Measurements from ENCODE around the gene LIPC. TPM values are rescaled to one million over a fixed set of nuclear protein-coding genes. Genes with fewer than 3 reads are reported as not detected.

The LIPC gene
- total RNA-seq, 1 experiment from 2014 or later, result not detected

DNA sequence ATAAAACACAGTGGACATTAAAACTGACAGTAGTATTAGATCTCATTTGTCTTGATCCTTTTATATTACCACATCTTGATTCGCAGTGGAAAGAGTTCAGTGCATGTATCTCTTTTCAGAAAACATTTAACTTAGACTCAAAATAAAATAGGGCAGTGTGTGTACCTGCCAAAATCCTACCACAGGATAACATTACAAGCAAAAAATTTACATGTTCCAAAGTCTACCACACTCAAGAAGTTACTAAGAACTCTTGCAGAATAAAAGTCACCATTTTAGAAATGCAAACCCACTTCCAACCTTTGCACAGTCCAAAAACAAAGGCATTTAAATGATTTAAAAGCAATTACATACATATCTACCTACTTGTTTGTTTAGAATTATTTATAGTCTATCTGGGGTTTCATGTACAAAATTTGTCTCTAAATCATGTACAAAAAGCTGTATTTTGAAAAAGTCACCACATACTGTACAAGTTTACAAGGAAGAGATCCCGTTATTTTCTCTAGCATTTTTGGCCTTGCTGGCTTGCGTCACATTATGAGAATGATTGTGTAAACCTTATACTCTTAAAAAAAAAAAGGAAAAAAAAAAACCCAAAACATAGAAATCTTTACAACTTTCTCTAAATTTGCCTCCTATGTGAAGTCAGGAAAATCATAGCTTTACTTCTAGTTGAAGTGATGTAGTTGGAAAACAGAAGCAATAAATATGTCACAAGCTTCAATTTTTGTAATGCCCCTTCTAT, 163.9 kb downstream of the LIPC start (continued):
- TF ChIP-seq, protein P1, sequence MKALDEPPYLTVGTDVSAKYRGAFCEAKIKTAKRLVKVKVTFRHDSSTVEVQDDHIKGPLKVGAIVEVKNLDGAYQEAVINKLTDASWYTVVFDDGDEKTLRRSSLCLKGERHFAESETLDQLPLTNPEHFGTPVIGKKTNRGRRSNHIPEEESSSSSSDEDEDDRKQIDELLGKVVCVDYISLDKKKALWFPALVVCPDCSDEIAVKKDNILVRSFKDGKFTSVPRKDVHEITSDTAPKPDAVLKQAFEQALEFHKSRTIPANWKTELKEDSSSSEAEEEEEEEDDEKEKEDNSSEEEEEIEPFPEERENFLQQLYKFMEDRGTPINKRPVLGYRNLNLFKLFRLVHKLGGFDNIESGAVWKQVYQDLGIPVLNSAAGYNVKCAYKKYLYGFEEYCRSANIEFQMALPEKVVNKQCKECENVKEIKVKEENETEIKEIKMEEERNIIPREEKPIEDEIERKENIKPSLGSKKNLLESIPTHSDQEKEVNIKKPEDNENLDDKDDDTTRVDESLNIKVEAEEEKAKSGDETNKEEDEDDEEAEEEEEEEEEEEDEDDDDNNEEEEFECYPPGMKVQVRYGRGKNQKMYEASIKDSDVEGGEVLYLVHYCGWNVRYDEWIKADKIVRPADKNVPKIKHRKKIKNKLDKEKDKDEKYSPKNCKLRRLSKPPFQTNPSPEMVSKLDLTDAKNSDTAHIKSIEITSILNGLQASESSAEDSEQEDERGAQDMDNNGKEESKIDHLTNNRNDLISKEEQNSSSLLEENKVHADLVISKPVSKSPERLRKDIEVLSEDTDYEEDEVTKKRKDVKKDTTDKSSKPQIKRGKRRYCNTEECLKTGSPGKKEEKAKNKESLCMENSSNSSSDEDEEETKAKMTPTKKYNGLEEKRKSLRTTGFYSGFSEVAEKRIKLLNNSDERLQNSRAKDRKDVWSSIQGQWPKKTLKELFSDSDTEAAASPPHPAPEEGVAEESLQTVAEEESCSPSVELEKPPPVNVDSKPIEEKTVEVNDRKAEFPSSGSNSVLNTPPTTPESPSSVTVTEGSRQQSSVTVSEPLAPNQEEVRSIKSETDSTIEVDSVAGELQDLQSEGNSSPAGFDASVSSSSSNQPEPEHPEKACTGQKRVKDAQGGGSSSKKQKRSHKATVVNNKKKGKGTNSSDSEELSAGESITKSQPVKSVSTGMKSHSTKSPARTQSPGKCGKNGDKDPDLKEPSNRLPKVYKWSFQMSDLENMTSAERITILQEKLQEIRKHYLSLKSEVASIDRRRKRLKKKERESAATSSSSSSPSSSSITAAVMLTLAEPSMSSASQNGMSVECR (CRISPR knock-in tag; IDR thresholded peaks at IDR 0.05; ENCODE audit: borderline replicate concordance), result no peak
- no peak for TF ChIP-seq RELA (CRISPR knock-in tag; IDR thresholded peaks at IDR 0.05; ENCODE audit: borderline replicate concordance)
- TF ChIP-seq, protein P2, sequence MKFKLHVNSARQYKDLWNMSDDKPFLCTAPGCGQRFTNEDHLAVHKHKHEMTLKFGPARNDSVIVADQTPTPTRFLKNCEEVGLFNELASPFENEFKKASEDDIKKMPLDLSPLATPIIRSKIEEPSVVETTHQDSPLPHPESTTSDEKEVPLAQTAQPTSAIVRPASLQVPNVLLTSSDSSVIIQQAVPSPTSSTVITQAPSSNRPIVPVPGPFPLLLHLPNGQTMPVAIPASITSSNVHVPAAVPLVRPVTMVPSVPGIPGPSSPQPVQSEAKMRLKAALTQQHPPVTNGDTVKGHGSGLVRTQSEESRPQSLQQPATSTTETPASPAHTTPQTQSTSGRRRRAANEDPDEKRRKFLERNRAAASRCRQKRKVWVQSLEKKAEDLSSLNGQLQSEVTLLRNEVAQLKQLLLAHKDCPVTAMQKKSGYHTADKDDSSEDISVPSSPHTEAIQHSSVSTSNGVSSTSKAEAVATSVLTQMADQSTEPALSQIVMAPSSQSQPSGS (CRISPR knock-in tag; IDR thresholded peaks at IDR 0.05; ENCODE audit: borderline replicate concordance, low read depth), result no peak
- TF ChIP-seq, protein P3, sequence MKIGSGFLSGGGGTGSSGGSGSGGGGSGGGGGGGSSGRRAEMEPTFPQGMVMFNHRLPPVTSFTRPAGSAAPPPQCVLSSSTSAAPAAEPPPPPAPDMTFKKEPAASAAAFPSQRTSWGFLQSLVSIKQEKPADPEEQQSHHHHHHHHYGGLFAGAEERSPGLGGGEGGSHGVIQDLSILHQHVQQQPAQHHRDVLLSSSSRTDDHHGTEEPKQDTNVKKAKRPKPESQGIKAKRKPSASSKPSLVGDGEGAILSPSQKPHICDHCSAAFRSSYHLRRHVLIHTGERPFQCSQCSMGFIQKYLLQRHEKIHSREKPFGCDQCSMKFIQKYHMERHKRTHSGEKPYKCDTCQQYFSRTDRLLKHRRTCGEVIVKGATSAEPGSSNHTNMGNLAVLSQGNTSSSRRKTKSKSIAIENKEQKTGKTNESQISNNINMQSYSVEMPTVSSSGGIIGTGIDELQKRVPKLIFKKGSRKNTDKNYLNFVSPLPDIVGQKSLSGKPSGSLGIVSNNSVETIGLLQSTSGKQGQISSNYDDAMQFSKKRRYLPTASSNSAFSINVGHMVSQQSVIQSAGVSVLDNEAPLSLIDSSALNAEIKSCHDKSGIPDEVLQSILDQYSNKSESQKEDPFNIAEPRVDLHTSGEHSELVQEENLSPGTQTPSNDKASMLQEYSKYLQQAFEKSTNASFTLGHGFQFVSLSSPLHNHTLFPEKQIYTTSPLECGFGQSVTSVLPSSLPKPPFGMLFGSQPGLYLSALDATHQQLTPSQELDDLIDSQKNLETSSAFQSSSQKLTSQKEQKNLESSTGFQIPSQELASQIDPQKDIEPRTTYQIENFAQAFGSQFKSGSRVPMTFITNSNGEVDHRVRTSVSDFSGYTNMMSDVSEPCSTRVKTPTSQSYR (CRISPR knock-in tag; IDR thresholded peaks at IDR 0.05), result no peak
- TF ChIP-seq TCF7 (CRISPR knock-in tag; IDR thresholded peaks at IDR 0.05; ENCODE audit: low read depth), result no peak
- TF ChIP-seq ZNF263 (CRISPR knock-in tag; IDR thresholded peaks at IDR 0.05; ENCODE audit: low read depth), result no peak

DNA sequence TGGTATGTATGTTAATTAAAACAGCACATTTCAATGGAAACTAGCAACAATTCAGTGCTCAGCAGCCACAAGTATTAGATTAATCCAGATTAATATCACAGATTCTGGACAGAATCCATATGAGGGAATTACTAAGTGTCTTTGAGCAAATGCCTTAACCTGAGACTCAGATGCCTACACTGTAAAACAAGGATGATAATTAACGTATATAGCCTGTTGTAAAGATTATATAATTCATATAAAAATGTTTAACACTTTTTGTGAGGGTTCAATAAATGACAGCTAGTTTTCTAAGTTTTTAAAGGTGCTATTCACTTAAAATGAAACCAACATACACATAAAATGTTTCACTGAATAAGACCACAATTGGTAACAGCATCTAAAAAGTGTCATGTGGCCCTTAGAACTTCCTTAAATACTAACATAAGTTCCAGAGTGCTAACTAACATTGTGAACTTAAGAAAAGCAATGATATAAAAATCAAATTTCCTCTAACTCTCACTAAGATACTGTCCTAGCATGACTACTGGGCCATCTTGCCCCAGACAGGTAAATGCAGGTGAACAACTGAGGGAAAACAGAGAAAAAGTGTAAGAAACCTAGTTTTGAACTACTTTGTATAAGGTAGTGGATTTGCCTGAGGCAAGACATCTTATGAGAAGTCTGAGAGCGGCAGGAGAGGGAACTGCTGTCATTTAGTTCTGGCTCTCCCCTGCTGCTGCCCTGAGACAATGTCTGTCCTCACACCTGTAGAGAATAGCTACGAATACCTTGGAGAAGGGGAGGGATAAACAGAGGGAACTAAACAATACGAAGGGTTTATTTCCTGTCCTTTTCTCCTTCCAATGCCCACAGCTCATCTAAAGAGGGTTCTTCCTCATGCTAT, 166.4 kb downstream of the LIPC start:
- Mint-ChIP-seq H3K36me3 (peaks cover 12% of the 10 kb centered on the region), H3K9me3 (no peaks in the 10 kb centered on the region), H3K27ac (peak overlapping the region; percentile 92), H3K27me3 (ENCODE audit: low read depth) (no peaks in the 10 kb centered on the region), H3K4me1 (peaks cover 14% of the 10 kb centered on the region), H3K4me3 (no peak overlapping the region)
- no peak for TF ChIP-seq FOXJ3 (CRISPR knock-in tag; IDR thresholded peaks at IDR 0.05; ENCODE audit: borderline replicate concordance)
- TF ChIP-seq MXD4 (CRISPR knock-in tag; IDR thresholded peaks at IDR 0.05; ENCODE audit: borderline replicate concordance), result no peak
- POLR2A ChIA-PET, result interaction anchor here (0.9 kb wide), 2 partner anchors 13 to 42 kb away, joined by 3 read pairs; no protein-coding TSS in a partner anchor
- DNase-seq (ENCODE audit: low spot score) (no peak), ATAC-seq (peak; percentile 100)
- CTCF ChIA-PET, result interaction anchor here (0.6 to 1.2 kb wide), 6 partner anchors 9 to 289 kb away, joined by 3 to 4 read pairs (median 3); partner anchors contain the start of genes ADAM10 and MINDY2

DNA sequence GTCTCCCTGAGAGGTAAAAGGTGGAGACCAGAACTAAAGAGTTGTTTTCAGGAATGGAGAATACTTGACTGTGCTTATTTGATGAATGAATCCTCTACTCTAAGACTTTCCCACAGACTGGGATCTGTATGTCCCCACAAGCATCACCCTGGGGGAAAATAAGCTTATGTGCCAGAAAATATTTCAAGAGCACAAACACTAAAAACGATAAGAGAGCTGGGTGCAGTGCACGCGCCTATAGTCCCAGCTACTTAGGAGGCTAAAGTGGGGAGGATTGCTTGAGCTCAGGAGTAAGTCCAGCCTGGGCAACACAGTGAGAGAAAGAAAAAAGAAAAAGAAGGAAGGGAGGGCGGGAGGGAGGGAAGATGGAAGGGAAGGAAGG, 167.0 kb downstream of the LIPC start:
- DNase-seq (ENCODE audit: low spot score), result no peak
- H3K9me3 Mint-ChIP-seq, result no peaks in the 10 kb centered on the region
- H3K4me3 Mint-ChIP-seq, result no peak overlapping the region
- CTCF ChIA-PET, result interaction anchor here (1.0 to 1.2 kb wide), 4 partner anchors 10 to 241 kb away, joined by 3 to 4 read pairs (median 3); partner anchors contain the start of genes ADAM10 and MINDY2
- peaks cover 14% of the 10 kb centered on the region for H3K4me1 Mint-ChIP-seq
- H3K27me3 Mint-ChIP-seq (ENCODE audit: low read depth), result no peaks in the 10 kb centered on the region
- H3K27ac Mint-ChIP-seq, result peak overlapping the region; percentile 92
- peaks cover 11% of the 10 kb centered on the region for H3K36me3 Mint-ChIP-seq
- ATAC-seq, result peak; percentile 35; the same call in 1 of the 2 replicates
- POLR2A ChIA-PET, result interaction anchor here (0.9 kb wide), 2 partner anchors 14 to 41 kb away, joined by 3 read pairs; no protein-coding TSS in a partner anchor
- TF ChIP-seq, protein P2 (CRISPR knock-in tag; IDR thresholded peaks at IDR 0.05; ENCODE audit: borderline replicate concordance, low read depth), result no peak
- TF ChIP-seq OVOL2 (CRISPR knock-in tag; IDR thresholded peaks at IDR 0.05; ENCODE audit: borderline replicate concordance), result no peak
- TF ChIP-seq, protein P4, sequence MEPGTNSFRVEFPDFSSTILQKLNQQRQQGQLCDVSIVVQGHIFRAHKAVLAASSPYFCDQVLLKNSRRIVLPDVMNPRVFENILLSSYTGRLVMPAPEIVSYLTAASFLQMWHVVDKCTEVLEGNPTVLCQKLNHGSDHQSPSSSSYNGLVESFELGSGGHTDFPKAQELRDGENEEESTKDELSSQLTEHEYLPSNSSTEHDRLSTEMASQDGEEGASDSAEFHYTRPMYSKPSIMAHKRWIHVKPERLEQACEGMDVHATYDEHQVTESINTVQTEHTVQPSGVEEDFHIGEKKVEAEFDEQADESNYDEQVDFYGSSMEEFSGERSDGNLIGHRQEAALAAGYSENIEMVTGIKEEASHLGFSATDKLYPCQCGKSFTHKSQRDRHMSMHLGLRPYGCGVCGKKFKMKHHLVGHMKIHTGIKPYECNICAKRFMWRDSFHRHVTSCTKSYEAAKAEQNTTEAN (CRISPR knock-in tag; IDR thresholded peaks at IDR 0.05), result no peak
- TF ChIP-seq, protein P5, sequence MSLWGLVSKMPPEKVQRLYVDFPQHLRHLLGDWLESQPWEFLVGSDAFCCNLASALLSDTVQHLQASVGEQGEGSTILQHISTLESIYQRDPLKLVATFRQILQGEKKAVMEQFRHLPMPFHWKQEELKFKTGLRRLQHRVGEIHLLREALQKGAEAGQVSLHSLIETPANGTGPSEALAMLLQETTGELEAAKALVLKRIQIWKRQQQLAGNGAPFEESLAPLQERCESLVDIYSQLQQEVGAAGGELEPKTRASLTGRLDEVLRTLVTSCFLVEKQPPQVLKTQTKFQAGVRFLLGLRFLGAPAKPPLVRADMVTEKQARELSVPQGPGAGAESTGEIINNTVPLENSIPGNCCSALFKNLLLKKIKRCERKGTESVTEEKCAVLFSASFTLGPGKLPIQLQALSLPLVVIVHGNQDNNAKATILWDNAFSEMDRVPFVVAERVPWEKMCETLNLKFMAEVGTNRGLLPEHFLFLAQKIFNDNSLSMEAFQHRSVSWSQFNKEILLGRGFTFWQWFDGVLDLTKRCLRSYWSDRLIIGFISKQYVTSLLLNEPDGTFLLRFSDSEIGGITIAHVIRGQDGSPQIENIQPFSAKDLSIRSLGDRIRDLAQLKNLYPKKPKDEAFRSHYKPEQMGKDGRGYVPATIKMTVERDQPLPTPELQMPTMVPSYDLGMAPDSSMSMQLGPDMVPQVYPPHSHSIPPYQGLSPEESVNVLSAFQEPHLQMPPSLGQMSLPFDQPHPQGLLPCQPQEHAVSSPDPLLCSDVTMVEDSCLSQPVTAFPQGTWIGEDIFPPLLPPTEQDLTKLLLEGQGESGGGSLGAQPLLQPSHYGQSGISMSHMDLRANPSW (CRISPR knock-in tag; conservative IDR thresholded peaks at IDR 0.05; ENCODE audit: low read depth), result no peak
- TF ChIP-seq TCF7 (CRISPR knock-in tag; IDR thresholded peaks at IDR 0.05; ENCODE audit: low read depth), result no peak
